Activated CD8-positive, alpha-beta memory T cell treated with anti-CD3 and anti-CD28 coated beads, Interleukin-2, amount 50 U/mL, for 24 hours (primary cell): ENCODE data around the gene EXOC2.

Source experiments
- DNase-seq: peaks from one replicate; pipeline ENCODE4 v3.0.0-alpha.2; 2020; ENCODE audit errors: extremely low read depth

The EXOC2 gene

DNA sequence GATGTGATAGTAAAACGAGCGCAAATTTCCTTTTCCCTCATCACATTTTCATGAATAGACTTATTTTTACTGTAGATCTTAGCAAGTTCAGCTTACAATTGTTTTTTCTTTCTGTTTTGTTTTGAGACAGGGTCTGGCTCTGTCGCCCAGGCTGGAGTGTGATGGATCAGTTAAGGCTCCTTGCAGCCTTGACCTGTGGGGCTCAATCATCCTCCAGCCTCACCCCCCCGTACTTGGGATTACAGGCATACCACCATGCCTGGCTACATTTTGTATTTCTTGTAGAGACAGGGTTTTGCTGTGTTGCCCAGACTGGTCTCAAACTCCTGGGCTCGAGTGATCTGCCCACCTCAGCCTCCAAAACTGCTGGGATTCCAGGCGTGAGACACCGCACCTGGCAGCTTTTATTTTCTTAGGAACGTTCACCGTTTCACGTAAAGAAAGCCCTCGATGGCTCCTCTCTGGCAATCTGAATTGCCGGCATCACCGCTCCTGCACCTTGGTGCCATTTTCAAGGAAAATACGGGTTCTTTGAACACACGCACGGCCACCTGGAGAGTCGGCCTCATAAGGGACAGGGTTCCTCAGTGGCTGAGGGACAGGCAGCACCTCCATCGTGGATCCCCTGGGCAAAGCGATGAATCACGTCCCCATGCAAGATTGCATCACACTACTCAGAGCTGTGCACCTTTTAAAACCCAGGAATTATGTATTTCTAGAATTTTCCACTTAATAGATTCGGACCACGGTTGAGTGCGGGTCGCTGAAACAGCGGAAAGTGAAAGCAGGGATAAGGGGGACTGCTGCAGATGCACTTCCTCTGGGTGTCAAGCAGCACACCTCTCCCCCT lies 222.7 kb downstream of the EXOC2 start:
- DNase-seq, result no peak

DNA sequence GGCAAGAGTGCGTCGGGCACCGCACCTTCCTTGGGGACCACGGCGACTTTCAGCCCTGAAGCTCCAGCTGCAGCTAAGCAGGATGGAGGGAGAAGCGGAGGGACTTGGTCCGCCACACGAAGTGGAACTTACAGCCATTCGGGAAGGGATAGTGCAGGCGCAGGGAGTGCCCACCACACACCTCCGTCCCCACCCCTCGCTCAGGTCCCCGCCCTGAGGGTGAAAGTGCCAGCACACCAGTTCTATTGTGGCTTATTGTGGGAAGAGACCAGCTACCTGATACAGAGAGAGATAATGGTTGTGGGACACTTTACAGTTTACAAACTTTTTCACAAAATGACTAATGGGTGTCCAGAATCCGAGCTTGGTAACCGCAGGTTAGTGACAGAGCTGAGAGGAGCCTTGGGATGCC lies 225.3 kb downstream of the EXOC2 start:
- DNase-seq, result no peak

DNA sequence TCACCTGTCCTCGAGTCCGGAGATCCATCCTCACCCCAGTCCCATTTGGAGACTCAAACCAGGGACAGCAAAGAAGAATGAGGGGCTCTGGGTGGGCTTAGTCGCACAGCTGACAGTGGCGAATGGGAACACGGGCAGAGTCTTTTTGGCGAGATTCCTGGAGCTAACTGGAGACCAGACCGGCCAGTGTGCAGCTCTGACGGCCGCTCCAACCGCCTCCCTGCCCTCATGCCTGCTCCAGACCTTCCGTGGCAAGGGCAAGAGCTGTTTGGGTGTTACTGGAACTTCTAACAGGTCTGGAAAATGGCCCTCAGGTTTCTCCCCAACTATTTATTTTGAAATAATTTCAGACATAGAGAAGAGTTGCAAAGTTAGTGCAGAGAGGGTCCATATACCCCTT lies 225.8 kb downstream of the EXOC2 start:
- DNase-seq, result no peak

DNA sequence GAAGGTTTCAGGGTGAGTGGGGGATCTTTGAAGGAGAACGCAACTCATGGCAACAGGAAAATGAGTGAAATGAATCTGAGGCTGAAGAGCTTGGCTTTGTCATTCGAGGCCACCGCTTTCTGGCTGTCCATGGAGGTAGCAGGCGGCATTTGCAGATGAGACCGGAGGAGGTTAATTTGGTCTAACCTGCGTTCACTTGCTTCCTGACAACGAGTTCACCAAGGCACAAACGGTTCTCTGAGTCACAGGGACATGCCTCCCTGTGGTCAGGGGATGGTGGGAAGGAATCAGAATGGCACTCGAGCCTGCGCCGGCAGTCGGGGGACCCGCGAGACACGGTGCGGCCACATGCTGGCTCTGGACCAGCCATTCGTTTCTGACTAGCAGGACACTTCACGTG lies 226.4 kb downstream of the EXOC2 start:
- DNase-seq, result no peak

DNA sequence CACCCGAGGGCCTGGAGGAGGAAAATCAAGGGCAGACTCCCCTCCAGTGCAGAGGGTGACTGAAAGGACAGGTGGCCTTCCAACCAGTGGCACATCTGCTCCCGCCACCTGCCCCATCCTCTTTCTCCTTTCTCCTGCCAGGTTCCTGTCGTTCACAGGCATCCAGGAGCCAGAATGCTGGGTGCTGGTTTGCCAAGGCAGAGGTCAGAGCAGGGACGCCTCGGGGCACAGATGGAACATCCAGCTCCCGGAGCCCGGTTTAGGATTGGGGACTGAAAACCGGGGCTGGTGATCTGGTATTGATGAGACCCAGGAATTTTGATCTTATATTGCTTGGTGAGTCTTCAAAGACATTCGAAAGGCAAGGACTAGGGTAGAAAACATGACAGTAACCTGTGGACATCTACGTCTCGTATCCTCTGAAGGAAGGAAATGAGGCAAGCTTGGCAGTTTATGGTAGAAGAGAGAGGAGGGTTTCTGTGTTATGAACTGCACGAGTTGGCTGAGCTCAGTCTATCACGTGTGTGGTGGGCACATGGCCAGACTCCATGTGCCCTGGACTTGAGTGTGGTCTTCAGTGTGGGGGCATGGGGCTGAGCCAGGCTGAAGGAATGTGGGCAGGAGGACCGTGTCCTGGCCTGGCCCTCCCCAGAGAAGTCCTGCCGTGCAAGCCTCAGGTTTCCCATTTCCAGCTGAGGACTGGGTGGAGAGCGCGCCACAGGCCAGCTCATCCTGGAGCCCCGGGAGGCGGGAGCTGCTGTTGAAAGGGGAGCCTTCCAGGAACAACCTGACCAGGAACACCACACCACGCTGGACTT lies 227.2 kb downstream of the EXOC2 start:
- DNase-seq, result no peak

DNA sequence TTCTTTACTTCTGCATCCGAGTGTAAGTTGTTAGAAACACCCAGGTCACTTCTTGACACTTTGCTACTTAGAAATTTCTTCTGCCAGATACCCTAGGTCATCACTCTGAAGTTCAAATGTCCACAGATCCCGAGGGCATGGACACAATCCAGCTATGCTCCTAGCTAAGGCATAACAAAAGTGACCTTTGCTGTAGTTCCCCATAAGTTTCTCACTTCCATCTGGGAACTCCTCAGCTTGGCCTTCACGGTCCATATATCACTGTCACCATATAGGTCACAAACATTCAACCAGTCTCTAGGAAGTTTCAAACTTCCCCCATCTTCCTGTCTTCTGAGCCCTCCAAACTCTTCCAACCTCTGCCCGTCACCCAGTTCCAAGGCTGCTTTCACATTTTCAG lies 236.1 kb downstream of the EXOC2 start:
- DNase-seq, result no peak

DNA sequence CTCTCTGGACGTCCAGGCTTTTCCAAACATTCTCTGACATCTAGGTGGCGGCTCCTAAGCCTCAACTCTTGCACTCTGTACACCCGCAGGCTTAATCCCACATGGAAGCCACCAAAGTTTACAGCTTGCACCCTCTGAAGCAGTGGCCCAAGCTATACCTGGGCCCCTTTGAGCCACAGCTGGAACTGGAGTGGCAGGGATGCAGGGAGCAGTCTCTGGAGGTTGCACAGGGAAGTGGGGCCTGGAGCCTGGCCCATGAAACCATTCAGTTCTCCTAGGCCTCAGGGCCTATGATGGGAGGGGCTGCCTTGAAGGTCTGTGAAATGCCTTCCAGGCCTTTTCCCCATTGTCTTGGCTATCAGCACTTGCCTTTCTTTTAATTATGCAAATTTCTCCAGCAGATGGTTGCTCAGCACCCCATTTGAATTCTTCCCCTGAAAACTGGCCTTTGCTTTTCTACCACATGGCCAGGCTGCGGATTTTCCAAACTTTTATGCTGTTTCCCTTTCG lies 236.5 kb downstream of the EXOC2 start:
- DNase-seq, result no peak

DNA sequence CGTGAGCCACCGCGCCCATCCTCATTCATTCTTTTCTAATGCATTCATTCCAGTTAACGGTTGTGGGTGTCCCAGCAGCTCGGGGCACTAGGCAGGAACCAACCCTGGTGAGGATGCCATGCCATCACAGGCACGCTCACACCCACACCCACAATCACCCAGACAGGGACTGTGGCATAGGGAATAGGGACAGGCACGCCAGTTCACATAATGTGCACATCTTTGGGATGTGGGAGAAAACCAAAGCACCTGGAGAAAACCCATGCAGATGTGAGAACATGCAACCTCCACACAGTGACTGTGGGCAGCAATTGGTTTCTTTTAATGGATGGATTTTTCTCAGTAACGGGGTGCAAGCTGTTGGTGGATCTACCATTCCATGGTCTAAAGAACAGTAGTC lies 237.1 kb downstream of the EXOC2 start:
- no peak for DNase-seq

DNA sequence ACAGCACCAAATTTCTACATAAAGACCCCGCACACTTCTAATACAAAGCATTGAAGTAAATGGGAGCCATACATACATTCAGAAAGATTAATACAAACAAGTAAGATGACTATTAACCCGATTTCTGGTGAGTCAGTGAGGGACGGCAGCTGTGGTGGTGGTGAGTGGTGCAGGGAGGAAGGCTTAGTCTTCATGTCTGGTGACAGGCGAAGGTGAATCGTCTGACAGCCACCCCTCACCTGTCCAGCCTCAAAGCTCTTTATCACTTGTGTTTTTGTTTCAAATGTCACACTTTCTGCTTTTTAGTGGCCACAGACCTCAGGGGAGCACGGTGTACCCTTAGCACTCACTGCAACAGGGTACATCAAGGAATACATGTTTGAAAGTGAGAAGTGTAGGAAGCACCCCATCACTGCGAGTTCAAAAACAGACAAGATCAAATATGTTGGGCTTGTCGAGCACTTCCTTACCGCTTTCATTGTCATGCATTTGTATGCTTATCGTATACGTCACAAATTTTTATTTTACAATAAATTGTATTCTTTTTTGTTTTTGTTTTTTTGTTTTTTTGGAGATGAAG lies 237.8 kb downstream of the EXOC2 start:
- DNase-seq, result no peak

DNA sequence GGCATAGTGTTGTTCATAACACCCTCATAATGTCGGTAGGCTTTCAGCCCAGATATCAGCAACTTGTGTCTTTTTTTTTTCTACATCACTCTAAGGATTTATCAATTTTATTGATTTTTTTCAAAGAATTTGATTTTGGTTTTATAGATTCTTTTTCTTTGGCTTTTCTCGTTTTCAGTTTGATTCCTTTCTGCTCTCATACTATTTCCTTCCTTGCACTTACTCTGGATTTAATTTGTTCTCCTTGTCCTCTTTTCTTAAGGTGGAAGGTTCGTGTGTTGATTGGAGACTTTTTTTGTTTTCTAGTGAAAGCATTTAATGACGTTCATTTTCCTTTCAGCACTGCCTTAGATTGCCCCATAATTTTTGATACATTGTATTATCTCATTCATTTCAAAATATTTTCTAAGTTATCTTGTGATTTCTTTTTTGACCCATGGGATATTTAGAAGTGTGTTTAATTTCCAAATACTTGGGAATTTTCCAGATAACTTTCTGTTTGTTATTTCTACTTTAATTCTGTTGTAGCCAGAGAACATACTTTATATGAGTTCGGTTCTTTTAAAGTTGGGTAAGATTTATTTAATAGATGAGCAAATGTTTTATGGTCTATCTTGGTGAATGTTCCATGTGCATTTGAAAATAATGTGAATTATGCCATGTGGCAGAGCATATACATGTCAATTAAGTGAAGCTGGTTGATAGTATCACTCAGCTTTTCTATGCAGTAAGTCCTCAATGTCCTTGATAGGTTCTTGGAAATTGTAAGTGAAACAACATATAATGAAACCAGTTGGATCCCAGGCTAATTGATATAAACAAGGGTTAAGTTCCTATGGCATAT lies 238.6 kb downstream of the EXOC2 start:
- DNase-seq, result no peak

DNA sequence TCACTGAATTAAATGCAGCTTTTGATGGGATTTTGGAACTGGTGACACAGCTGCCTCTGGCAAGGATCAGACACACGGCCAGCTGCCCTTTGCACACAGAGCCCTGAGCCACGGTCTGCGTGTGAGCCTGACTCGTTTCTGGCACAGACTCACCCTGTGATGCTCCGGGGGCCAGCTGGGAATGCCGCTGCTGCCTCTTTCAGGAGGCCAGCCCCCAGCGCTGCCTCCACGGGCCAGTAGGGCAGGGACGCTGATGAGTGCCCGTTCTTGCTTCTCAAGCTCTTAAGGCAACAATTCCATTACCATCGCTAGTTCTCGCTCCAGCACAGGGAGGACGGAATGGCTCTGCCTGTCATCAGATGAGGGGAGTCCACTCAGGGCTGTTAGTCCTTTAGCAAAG lies 239.8 kb downstream of the EXOC2 start:
- DNase-seq, result no peak

DNA sequence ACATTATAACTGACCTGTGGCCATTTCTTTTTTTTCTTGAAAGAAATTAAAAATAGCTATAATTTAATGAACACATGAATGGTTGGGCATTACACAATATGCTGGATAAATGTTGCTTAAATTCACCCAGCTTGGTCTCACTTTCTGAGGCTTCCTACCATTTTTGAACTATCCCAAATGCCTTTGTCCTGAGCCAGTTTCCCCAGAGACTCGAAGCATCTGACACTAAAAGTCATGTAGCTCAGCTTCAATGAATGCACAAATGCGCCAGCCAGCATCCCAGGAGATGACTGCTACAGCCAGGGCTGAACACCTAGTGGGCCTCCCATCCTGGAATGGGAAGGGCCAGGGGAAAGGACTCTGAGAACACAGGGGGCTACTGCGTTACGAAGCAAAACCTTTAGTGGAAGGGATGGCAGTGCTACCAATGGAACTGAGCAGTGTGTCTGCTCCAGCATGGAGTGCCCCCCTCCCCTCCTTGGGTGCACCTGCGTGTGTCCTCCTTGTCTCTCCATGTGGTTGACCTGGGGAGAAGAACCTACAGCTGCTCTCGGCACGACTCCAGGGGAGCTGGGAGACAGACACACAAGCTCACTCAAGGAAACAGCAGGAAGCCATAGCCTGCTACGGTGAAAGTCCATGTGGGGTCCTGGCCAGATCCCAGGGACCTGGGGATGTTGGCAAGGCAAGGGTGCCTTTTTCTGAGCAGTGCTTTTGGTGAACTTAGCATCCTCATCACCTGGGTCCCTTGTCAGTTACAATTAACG lies 240.5 kb downstream of the EXOC2 start:
- DNase-seq, result no peak

DNA sequence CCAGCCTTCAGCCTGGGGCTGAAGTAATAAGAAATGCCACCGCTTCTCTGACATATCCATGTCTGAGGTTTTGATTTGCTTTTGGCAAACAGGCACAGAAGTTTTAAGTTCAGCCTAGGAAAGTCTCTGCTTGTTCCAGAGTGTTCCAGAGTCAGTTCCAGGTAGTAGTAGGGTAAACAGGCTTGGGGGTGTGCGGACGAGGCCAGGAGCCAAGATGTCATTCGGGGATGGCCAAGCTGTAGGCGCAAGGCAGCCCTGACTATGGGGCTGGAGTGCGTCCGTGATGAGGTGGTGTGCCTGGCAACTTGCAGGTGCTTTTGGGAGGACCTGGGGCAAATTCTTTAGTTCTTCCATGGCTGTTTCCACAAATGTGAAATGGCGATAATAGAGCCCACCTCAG lies 241.1 kb downstream of the EXOC2 start:
- no peak for DNase-seq

DNA sequence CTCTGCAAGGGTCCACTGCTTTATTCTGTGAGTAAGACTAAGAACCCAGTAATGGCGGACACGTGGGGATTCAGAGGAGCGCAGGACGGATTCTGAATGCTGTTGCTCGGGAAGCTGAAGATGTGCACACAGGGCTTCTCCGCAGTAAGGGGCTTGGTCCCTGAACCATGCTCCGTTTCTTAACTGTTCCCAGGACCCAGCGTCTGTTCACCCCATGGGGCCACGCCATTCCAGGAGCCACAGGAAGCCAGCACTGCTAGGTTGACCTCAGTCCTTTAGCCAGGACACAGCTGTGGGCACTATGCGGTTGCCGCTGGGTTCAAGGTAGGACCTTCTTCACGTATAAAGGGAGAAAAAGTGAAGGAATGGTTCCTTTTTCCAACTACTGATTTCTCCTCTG lies 241.6 kb downstream of the EXOC2 start:
- DNase-seq, result no peak

DNA sequence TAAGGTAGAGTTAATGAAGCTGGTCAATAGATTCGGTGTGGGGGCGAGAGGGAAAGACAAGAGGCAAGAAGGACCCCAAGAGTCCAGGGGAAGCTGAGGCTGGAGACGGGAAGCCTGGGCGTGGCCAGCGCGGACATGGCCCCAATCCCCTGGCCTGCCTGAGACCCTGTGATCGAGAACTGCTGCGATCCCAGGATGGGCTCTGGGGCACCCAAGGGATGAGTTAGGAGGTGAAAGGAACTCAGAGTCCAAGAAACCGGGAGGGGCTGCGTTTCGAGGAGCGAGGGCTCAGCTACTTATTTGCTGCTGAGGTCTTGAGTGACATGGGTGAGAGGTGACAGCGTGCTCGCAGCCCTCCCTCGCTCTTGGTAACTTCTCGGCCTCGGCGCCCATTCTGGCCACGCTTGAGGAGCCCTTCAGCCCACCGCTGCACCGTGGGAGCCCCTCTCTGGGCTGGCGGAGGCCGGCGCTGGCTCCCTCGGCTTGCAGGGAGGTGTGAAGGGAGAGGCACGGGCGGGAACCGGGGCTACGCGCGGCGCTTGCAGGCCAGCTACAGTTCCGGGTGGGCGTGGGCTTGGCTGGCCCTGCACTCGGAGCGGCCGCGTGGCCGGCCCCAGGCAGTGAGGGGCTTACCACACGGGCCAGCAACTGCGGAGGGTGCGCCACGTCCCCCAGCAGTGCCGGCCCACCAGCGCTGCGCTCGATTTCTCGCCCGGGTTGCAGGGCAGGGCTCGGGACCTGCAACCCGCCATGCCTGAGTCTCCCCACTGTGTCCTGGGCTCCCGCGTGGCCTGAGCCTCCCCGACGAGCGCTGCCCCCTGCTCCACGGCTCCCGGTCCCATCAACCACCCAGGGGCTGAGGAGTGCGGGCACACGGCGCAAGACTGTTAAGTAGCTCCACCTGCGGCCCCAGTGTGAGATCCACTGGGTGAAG lies 243.2 kb downstream of the EXOC2 start:
- DNase-seq, result no peak

DNA sequence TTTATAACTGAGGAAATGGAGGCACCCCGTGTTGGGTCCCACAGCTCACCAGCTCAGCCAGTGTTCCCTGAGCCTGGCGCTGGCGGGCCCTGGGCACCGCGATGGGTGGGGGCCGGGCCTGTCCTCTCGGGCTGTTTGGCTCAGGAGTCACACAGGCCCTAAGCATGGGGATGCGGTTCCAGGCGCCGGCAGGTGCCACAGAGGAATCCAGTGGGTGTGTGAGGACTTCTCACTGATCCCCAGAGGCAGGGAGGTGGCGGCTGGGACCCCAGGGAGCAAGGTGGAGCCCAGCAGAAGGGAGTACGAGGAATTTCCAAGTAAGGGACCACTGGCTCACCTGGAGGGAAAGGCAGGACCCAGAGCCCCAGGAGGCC lies 243.9 kb downstream of the EXOC2 start:
- no peak for DNase-seq

DNA sequence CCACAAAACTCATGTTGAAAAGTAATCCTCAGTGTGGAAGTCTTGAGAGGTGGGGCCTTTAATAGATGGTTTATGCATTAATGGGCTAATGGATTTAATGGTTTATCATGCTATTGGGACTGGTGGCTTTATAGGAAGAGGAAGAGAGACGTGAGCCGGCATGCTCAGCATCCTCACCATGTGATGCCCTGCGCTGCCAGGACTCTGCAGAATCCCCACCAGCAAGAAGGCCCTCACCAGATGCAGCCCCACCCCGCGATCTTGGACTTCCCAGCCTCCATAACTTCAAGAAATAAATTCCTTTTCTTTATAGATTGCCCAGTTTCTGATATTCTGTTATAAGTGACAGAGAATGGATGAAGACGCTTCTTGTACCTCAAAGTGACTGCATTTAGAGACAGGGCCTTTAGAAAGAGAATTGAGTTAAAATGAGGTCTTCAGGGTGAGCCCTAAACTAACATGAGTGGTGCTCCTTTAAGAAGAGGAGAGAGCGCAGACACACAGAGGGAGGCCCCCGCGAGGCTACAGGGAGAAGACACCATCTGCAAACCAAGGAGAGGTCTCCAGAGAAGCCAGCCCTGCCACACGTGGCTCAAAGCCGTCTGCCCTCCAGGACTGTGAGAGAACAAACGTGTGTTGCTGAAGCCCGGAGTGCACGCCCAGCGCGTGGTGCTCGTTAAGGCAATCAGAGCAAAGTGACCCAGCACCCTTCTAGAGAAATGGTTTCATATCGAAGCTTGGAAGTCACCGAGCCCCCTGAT lies 244.5 kb downstream of the EXOC2 start:
- DNase-seq, result no peak

DNA sequence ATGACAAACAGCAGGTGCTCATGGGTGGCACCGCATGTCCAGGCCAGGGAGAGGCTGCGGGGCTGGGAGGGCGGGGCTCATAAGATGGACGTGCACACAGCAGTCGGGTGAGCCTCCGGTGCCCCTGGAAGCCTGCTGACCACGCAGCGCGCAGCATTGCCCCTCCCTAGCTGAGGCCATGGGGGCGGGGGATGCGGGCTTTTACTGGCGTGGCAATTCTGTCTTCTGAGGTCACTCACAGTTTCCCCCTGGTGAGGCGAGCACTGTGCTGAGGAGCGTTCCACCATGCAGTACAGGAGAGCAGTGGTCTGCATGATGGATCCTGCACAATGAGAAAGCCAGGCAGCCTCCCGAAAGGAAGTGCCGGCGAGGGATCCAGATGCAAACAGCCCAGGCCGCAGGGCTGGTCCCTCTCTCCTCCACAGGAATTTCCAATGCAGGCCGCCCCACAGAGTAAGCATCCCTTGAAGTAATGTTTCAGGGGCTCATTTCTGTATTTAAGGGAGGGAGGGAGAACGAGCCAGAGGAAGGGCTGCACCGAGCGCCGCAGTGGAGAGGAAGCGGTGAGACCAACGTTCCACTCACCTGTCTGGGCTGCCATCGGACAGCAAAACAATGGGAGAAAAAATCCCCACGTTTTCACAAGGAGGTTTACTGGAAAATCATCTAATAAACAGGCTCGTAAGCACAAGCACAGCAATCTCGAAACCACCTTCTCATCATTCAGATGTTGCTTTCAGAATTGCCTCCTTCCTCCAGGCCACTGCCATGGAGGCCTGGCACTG lies 245.4 kb downstream of the EXOC2 start:
- DNase-seq, result no peak
